PC-9 (cell line): ENCODE measurements around the gene NR5A1. TPM values are rescaled to one million over a fixed set of nuclear protein-coding genes. Genes with fewer than 3 reads are reported as not detected.

Source experiments
- BruUV-seq: library from RNA; stranded (reverse); fragments of 400-500 nt; replicated peaks from 2 replicates; lab custom pipeline; 2021; lab: Mats Ljungman, UMichigan
- CTCF ChIA-PET: fragments of 300-600 bp; sonication (Branson Sonifier 250); formaldehyde crosslinking; loops from one replicate; lab custom pipeline; 2022; ENCODE audit warnings: antibody characterized with exemption; lab: Charles Lee
- POLR2A ChIA-PET: fragments of 300-600 bp; sonication (Branson Sonifier 250); formaldehyde crosslinking; loops from one replicate; lab custom pipeline; 2022; ENCODE audit warnings: antibody characterized with exemption; ENCODE audit not compliant: unreplicated experiment; lab: Charles Lee
- DNase-seq, 2 experiments: peaks; one replicate each; pipeline versions ENCODE4 v3.0.0 to v3.0.0-alpha.2; 2015 to 2022; ENCODE audit warnings: mixed read lengths in 1 of 2
- H2AFZ ChIP-seq: fragments of 200-600 bp; sonication (generic); 2 replicates; pipeline ENCODE4 v1.8.1; 2017; ENCODE audit warnings: antibody characterized with exemption
- H3F3A ChIP-seq: fragments of 200-600 bp; sonication (generic); 2 replicates; pipeline ENCODE4 v1.8.1; 2017; ENCODE audit warnings: antibody characterized with exemption, mild to moderate bottlenecking, low read depth; ENCODE audit not compliant: insufficient read depth
- H3K27ac ChIP-seq: fragments of 200-600 bp; sonication (generic); 2 replicates; pipeline ENCODE4 v1.6.1; 2016; ENCODE audit warnings: mixed run types
- H3K27me3 ChIP-seq: fragments of 200-600 bp; sonication (generic); 2 replicates; pipeline ENCODE4 v1.6.1; 2016; ENCODE audit warnings: low read depth, mixed run types; ENCODE audit not compliant: insufficient read depth
- H3K36me3 ChIP-seq: fragments of 200-600 bp; sonication (generic); 2 replicates; pipeline ENCODE4 v1.6.1; 2016; ENCODE audit warnings: low read depth, mixed run types
- H3K4me1 ChIP-seq: fragments of 200-600 bp; sonication (generic); replicated peaks from 2 replicates; pipeline ENCODE4 v1.6.1; 2016; ENCODE audit warnings: mixed run types; ENCODE audit not compliant: insufficient read depth
- H3K4me2 ChIP-seq: fragments of 200-600 bp; sonication (generic); 2 replicates; pipeline ENCODE4 v1.6.1; 2017; ENCODE audit warnings: mixed run types
- H3K4me3 ChIP-seq: fragments of 200-600 bp; sonication (generic); 2 replicates; pipeline ENCODE4 v1.6.1; 2016; ENCODE audit warnings: mixed run types
- H3K79me2 ChIP-seq: fragments of 200-600 bp; sonication (generic); 2 replicates; pipeline ENCODE4 v1.6.1; 2017; ENCODE audit warnings: low read depth, mixed run types
- H3K9me2 ChIP-seq: fragments of 200-600 bp; sonication (generic); 2 replicates; pipeline ENCODE4 v1.8.1; 2017; ENCODE audit warnings: mild to moderate bottlenecking; ENCODE audit not compliant: insufficient read depth
- H3K9me3 ChIP-seq: fragments of 200-600 bp; sonication (generic); 2 replicates; pipeline ENCODE4 v1.8.1; 2016; ENCODE audit warnings: low read depth; ENCODE audit not compliant: insufficient read depth
- H4K20me1 ChIP-seq: fragments of 200-600 bp; sonication (generic); 2 replicates; pipeline ENCODE4 v1.8.1; 2017; ENCODE audit not compliant: insufficient read depth
- CTCF ChIP-seq: fragments of 200-600 bp; sonication (generic); conservative IDR thresholded peaks from 2 replicates; pipeline ENCODE4 v1.6.1; 2017; ENCODE audit warnings: mixed run types, antibody characterized with exemption, mild to moderate bottlenecking, moderate library complexity
- EZH2 ChIP-seq: fragments of 200-600 bp; sonication (generic); IDR thresholded peaks from 2 replicates; pipeline ENCODE4 v1.8.0; 2017; ENCODE audit warnings: antibody characterized with exemption, low read depth
- intact Hi-C: fragments of 100-400 bp; cut with micrococcal nuclease; formaldehyde crosslinking; loops from one replicate; pipeline ENCODE4 v1.10.0; 2022; ENCODE audit not compliant: unreplicated experiment
- total RNA-seq: library from RNA; stranded (reverse); gene quantifications from 2 replicates; pipeline ENCODE4 v1.2.3, GENCODE V29; 2021

The NR5A1 gene
- total RNA-seq, 1 experiment from 2014 or later = 0.15 TPM

- H2AFZ ChIP-seq = no peak overlapping the region
- intact Hi-C loops = no loop called here
- ChIA-PET CTCF (no interaction called here), POLR2A (no interaction called here)
- no peak overlapping the region for H3K4me3 ChIP-seq
- TF ChIP-seq EZH2 (no peak), CTCF (no peak)
- no peaks in the 10 kb centered on the region for H3F3A ChIP-seq
- no peaks in the 10 kb centered on the region for H3K4me1 ChIP-seq
- no peak for DNase-seq
- BruUV-seq = no TSS peak
- H4K20me1 ChIP-seq = no peaks in the 10 kb centered on the region; the same call in 1 of the 2 replicates
- H3K27ac ChIP-seq = no peak overlapping the region
- H3K9me3 ChIP-seq = no peaks in the 10 kb centered on the region
- H3K27me3 ChIP-seq = peaks cover 8% of the 10 kb centered on the region; the same call in 1 of the 2 replicates
- no peaks in the 10 kb centered on the region for H3K36me3 ChIP-seq
- H3K4me2 ChIP-seq = no peak overlapping the region
- no peaks in the 10 kb centered on the region for H3K79me2 ChIP-seq
- no peaks in the 10 kb centered on the region for H3K9me2 ChIP-seq
Observed at GRCh38 chr9:124475158-124475867, 31.9 kb downstream of the NR5A1 start.

- no peak for DNase-seq
- BruUV-seq = no TSS peak
- Histone ChIP-seq H3K4me1 (no peaks in the 10 kb centered on the region), H4K20me1 (no peaks in the 10 kb centered on the region; the same call in 1 of the 2 replicates), H2AFZ (no peak overlapping the region), H3K79me2 (no peaks in the 10 kb centered on the region), H3K4me3 (no peak overlapping the region), H3K4me2 (no peak overlapping the region), H3F3A (no peaks in the 10 kb centered on the region), H3K9me3 (no peaks in the 10 kb centered on the region), H3K9me2 (no peaks in the 10 kb centered on the region), H3K27me3 (peaks cover 8% of the 10 kb centered on the region; the same call in 1 of the 2 replicates), H3K36me3 (no peaks in the 10 kb centered on the region), H3K27ac (no peak overlapping the region)
- ChIA-PET POLR2A (no interaction called here), CTCF (interaction anchor here (0.7 kb wide), 1 partner anchor 10 kb away, joined by 3 read pairs; no protein-coding TSS in a partner anchor)
- TF ChIP-seq CTCF = no peak
- no peak for TF ChIP-seq EZH2
- intact Hi-C loops = no loop called here
Observed at GRCh38 chr9:124474151-124474550, 33.0 kb downstream of the NR5A1 start.

GRCh38 chr9:124473310-124473709 is 33.9 kb downstream of the NR5A1 start:
- POLR2A ChIA-PET = no interaction called here
- no peak for TF ChIP-seq CTCF
- TF ChIP-seq EZH2 = no peak
- DNase-seq = no peak

More at GRCh38 chr9:124473310-124473709, 33.9 kb downstream of the NR5A1 start:
- no TSS peak for BruUV-seq
- Histone ChIP-seq H3F3A (no peaks in the 10 kb centered on the region), H2AFZ (no peak overlapping the region), H3K9me2 (no peaks in the 10 kb centered on the region), H3K4me2 (no peak overlapping the region), H3K79me2 (no peaks in the 10 kb centered on the region), H3K27me3 (peaks cover 3% of the 10 kb centered on the region; the same call in 1 of the 2 replicates), H3K27ac (no peak overlapping the region), H3K4me1 (no peaks in the 10 kb centered on the region), H3K9me3 (no peaks in the 10 kb centered on the region), H4K20me1 (no peaks in the 10 kb centered on the region; the same call in 1 of the 2 replicates), H3K4me3 (no peak overlapping the region), H3K36me3 (no peaks in the 10 kb centered on the region)
- intact Hi-C loops = no loop called here
- CTCF ChIA-PET = no interaction called here
